Spleen (tissue), 7 donors: ENCODE data around the gene DYDC2.

Source experiments
- POLR2A ChIP-seq, 3 donors: fragments of 450-650 bp; IDR thresholded peaks; one replicate each; pipeline ENCODE4 v1.5.1; 2017; ENCODE audit warnings: antibody characterized with exemption in 3 of 3, mild to moderate bottlenecking in 1 of 3
- POLR2AphosphoS5 ChIP-seq, 3 donors: sonication (generic); formaldehyde crosslinking; IDR thresholded peaks; one replicate each; pipeline ENCODE4 v1.5.1; 2017; ENCODE audit warnings: antibody characterized with exemption in 3 of 3
- TF ChIP-seq, protein P1 (sequence below), 11 experiments: fragments of 200-600 bp in 7 of 11; fragments of 450-650 bp in 4 of 11; sonication (generic) in 4 of 11; IDR thresholded peaks in 8 of 11; conservative IDR thresholded peaks in 3 of 11; 1 replicate in 7 of 11; 2 replicates in 4 of 11; pipeline versions ENCODE4 v1.4.0 to v1.8.0; 2016 to 2021; ENCODE audit warnings: antibody characterized with exemption in 11 of 11, inconsistent platforms in 4 of 11, mild to moderate bottlenecking in 1 of 11
- donor health status: DM: no; HTN: no; CAD: no; lungs with moderate emphysema.
- donor health status: DM: no; HTN: no; CAD: no.
- donor health status: DM: no; HTN: no; CAD: no.

DNA sequence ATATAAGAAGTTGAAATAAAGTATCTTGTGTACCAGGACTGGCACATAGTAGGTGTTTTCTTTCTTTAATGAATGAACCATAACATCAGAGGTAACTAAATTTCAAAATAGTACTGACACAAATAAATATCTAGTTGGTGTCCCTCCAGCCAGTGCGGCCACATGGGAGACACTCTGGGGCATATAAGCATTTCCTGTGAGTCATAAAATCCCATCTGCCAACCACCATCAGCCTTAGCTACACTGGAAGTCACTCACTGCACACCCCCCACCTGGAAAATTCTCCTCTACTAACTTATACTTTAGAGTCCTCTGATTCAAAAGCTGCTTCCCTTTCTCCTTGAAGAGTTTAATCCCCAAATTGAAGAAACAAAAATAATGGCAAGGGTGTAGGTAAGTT, 32.5 kb upstream of the DYDC2 start:
- TF ChIP-seq POLR2AphosphoS5 (IDR thresholded peaks at IDR 0.05) (no peak), POLR2A (IDR thresholded peaks at IDR 0.05) (no peak)
- TF ChIP-seq, protein P1, sequence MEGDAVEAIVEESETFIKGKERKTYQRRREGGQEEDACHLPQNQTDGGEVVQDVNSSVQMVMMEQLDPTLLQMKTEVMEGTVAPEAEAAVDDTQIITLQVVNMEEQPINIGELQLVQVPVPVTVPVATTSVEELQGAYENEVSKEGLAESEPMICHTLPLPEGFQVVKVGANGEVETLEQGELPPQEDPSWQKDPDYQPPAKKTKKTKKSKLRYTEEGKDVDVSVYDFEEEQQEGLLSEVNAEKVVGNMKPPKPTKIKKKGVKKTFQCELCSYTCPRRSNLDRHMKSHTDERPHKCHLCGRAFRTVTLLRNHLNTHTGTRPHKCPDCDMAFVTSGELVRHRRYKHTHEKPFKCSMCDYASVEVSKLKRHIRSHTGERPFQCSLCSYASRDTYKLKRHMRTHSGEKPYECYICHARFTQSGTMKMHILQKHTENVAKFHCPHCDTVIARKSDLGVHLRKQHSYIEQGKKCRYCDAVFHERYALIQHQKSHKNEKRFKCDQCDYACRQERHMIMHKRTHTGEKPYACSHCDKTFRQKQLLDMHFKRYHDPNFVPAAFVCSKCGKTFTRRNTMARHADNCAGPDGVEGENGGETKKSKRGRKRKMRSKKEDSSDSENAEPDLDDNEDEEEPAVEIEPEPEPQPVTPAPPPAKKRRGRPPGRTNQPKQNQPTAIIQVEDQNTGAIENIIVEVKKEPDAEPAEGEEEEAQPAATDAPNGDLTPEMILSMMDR (IDR thresholded peaks at IDR 0.05 in 8 of 11, conservative IDR thresholded peaks at IDR 0.05 in 3 of 11): no peak
